NCI-H1417 treated with DMSO at 0.1 percent for 48 hours (cell line): ENCODE results near the gene CTIF.

ENCODE experiments used
- DNase-seq: peaks from one replicate; lab custom pipeline; 2025; lab: John Stamatoyannopoulos, UW

The CTIF gene

GRCh38 chr18:48682768-48683167 lies 143.9 kb downstream of the CTIF start:
- DNase-seq: no peak

GRCh38 chr18:48683197-48683596 lies 144.4 kb downstream of the CTIF start:
- DNase-seq: no peak

GRCh38 chr18:48683661-48684060 lies 144.8 kb downstream of the CTIF start:
- DNase-seq: no peak

- no peak for DNase-seq
Observed at GRCh38 chr18:48687346-48688042, 148.7 kb downstream of the CTIF start.

- no peak for DNase-seq
Observed at GRCh38 chr18:48688961-48689360, 150.1 kb downstream of the CTIF start.

- no peak for DNase-seq
Observed at GRCh38 chr18:48689548-48689947, 150.7 kb downstream of the CTIF start.

- no peak for DNase-seq
Observed at GRCh38 chr18:48690494-48690893, 151.7 kb downstream of the CTIF start.

GRCh38 chr18:48693006-48693405 lies 154.2 kb downstream of the CTIF start:
- DNase-seq: no peak

- no peak for DNase-seq
Observed at GRCh38 chr18:48693625-48694262, 154.9 kb downstream of the CTIF start.

- DNase-seq: no peak
Observed at GRCh38 chr18:48694295-48694694, 155.5 kb downstream of the CTIF start.

GRCh38 chr18:48695671-48696070 lies 156.8 kb downstream of the CTIF start:
- no peak for DNase-seq

GRCh38 chr18:48696218-48696617 lies 157.4 kb downstream of the CTIF start:
- DNase-seq: no peak

GRCh38 chr18:48697441-48697840 lies 158.6 kb downstream of the CTIF start:
- no peak for DNase-seq

GRCh38 chr18:48698707-48699106 lies 159.9 kb downstream of the CTIF start:
- no peak for DNase-seq

- DNase-seq: no peak
Observed at GRCh38 chr18:48699761-48700160, 160.9 kb downstream of the CTIF start.

- no peak for DNase-seq
Observed at GRCh38 chr18:48700446-48700845, 161.6 kb downstream of the CTIF start.

GRCh38 chr18:48702346-48703027 lies 163.7 kb downstream of the CTIF start:
- DNase-seq: no peak

GRCh38 chr18:48703028-48703386 lies 164.2 kb downstream of the CTIF start:
- DNase-seq: no peak

GRCh38 chr18:48703418-48703817 lies 164.6 kb downstream of the CTIF start:
- no peak for DNase-seq

- DNase-seq: no peak
Observed at GRCh38 chr18:48705043-48705442, 166.2 kb downstream of the CTIF start.

GRCh38 chr18:48705531-48705930 lies 166.7 kb downstream of the CTIF start:
- no peak for DNase-seq

- no peak for DNase-seq
Observed at GRCh38 chr18:48706731-48707130, 167.9 kb downstream of the CTIF start.

GRCh38 chr18:48707636-48708296 lies 168.9 kb downstream of the CTIF start:
- DNase-seq: no peak
